ENCODE measurements around the gene NGEF.

DNA sequence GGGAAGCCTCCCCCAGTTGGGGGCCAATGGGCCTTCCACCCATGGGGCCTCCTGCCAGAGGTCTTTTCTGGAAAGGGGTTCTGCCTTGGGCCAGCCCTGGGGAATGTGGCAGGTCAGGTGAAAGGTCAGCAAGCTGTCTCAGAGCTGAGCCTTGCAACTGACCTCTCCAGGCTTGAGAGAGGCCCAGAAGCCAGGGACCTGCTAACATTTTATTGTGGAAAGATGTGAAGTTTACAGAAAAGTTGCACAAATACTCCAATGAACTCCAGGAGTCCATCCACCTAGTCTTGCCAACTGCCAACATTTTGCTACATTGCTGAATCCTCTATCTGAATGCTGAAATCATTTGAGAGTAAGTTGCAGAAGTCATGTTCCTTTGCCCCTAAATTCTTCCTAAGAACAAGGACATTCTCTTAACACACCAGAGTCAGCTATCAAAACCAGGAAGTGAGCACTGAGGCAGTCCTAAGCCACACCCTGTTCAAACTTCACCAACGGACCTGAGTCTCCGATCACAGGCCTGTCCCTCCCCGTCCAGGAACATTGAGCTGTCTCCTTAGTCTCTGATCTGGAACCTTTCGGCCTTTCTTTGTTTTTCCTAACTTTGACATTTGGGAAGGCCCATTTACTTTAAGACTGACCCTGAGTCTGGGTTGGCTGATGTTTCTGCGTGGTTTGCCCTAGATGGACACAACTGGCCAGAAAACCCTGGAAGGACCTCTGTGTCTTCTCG lies 139.0 kb downstream of the NGEF start:
- TF ChIP-seq, protein P1, sequence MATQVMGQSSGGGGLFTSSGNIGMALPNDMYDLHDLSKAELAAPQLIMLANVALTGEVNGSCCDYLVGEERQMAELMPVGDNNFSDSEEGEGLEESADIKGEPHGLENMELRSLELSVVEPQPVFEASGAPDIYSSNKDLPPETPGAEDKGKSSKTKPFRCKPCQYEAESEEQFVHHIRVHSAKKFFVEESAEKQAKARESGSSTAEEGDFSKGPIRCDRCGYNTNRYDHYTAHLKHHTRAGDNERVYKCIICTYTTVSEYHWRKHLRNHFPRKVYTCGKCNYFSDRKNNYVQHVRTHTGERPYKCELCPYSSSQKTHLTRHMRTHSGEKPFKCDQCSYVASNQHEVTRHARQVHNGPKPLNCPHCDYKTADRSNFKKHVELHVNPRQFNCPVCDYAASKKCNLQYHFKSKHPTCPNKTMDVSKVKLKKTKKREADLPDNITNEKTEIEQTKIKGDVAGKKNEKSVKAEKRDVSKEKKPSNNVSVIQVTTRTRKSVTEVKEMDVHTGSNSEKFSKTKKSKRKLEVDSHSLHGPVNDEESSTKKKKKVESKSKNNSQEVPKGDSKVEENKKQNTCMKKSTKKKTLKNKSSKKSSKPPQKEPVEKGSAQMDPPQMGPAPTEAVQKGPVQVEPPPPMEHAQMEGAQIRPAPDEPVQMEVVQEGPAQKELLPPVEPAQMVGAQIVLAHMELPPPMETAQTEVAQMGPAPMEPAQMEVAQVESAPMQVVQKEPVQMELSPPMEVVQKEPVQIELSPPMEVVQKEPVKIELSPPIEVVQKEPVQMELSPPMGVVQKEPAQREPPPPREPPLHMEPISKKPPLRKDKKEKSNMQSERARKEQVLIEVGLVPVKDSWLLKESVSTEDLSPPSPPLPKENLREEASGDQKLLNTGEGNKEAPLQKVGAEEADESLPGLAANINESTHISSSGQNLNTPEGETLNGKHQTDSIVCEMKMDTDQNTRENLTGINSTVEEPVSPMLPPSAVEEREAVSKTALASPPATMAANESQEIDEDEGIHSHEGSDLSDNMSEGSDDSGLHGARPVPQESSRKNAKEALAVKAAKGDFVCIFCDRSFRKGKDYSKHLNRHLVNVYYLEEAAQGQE (tag by site-specific recombination; IDR thresholded peaks at IDR 0.05), result no peak
- TF ChIP-seq, protein P2, sequence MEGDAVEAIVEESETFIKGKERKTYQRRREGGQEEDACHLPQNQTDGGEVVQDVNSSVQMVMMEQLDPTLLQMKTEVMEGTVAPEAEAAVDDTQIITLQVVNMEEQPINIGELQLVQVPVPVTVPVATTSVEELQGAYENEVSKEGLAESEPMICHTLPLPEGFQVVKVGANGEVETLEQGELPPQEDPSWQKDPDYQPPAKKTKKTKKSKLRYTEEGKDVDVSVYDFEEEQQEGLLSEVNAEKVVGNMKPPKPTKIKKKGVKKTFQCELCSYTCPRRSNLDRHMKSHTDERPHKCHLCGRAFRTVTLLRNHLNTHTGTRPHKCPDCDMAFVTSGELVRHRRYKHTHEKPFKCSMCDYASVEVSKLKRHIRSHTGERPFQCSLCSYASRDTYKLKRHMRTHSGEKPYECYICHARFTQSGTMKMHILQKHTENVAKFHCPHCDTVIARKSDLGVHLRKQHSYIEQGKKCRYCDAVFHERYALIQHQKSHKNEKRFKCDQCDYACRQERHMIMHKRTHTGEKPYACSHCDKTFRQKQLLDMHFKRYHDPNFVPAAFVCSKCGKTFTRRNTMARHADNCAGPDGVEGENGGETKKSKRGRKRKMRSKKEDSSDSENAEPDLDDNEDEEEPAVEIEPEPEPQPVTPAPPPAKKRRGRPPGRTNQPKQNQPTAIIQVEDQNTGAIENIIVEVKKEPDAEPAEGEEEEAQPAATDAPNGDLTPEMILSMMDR (tag by site-specific recombination; IDR thresholded peaks at IDR 0.05), result no peak
- TF ChIP-seq ZNF626 (tag by site-specific recombination; IDR thresholded peaks at IDR 0.05) (no peak), ZNF335 (tag by site-specific recombination; conservative IDR thresholded peaks at IDR 0.05) (no peak), YY1 (tag by site-specific recombination; IDR thresholded peaks at IDR 0.05) (no peak), HOXD13 (CRISPR knock-in tag; IDR thresholded peaks at IDR 0.05; ENCODE audit: borderline replicate concordance) (no peak), ZFHX2 (tag by site-specific recombination; conservative IDR thresholded peaks at IDR 0.05) (no peak), ZNF132 (tag by site-specific recombination; IDR thresholded peaks at IDR 0.05; ENCODE audit: borderline replicate concordance) (no peak), ZNF112 (tag by site-specific recombination; IDR thresholded peaks at IDR 0.05) (no peak)
- TF ChIP-seq, protein P3, sequence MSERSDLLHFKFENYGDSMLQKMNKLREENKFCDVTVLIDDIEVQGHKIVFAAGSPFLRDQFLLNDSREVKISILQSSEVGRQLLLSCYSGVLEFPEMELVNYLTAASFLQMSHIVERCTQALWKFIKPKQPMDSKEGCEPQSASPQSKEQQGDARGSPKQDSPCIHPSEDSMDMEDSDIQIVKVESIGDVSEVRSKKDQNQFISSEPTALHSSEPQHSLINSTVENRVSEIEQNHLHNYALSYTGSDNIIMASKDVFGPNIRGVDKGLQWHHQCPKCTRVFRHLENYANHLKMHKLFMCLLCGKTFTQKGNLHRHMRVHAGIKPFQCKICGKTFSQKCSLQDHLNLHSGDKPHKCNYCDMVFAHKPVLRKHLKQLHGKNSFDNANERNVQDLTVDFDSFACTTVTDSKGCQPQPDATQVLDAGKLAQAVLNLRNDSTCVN (tag by site-specific recombination; optimal IDR thresholded peaks at IDR 0.05), result no peak
- TF ChIP-seq, protein P4, sequence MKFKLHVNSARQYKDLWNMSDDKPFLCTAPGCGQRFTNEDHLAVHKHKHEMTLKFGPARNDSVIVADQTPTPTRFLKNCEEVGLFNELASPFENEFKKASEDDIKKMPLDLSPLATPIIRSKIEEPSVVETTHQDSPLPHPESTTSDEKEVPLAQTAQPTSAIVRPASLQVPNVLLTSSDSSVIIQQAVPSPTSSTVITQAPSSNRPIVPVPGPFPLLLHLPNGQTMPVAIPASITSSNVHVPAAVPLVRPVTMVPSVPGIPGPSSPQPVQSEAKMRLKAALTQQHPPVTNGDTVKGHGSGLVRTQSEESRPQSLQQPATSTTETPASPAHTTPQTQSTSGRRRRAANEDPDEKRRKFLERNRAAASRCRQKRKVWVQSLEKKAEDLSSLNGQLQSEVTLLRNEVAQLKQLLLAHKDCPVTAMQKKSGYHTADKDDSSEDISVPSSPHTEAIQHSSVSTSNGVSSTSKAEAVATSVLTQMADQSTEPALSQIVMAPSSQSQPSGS (tag by site-specific recombination; IDR thresholded peaks at IDR 0.05; ENCODE audit: low read depth), result no peak
- TF ChIP-seq, protein P5, sequence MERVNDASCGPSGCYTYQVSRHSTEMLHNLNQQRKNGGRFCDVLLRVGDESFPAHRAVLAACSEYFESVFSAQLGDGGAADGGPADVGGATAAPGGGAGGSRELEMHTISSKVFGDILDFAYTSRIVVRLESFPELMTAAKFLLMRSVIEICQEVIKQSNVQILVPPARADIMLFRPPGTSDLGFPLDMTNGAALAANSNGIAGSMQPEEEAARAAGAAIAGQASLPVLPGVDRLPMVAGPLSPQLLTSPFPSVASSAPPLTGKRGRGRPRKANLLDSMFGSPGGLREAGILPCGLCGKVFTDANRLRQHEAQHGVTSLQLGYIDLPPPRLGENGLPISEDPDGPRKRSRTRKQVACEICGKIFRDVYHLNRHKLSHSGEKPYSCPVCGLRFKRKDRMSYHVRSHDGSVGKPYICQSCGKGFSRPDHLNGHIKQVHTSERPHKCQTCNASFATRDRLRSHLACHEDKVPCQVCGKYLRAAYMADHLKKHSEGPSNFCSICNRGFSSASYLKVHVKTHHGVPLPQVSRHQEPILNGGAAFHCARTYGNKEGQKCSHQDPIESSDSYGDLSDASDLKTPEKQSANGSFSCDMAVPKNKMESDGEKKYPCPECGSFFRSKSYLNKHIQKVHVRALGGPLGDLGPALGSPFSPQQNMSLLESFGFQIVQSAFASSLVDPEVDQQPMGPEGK (tag by site-specific recombination; IDR thresholded peaks at IDR 0.05), result no peak

Measured in HEK293 (cell line).